ENCODE data around the gene RAMACL.

DNA sequence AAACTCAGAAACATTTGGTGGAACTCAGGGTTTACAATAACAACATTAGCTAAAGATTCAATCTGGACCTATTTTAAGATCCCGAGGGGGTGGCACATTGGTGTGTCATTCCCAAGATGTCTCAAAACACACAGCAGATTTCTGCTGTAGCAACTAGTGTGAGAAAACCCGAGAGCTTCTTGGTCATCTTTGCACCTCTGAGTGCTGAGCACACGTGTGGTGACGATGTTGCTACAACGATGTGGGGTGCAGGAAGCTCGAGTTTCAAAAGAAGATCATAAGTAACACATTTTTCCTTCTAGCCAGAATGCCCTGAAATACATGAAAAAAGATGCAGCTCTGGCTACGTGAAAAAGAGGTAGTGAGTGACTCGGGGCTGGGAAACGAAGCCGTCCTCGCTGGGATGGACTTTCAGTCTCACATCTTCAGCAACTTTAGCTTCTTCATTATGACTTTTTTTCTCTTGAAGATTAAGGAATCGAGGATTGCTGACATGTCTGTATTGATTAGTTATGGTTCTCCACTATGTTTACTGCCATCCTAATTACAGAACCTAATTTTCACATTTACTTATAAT is 1.5 kb downstream of the RAMACL start:
- TF ChIP-seq, protein P1, sequence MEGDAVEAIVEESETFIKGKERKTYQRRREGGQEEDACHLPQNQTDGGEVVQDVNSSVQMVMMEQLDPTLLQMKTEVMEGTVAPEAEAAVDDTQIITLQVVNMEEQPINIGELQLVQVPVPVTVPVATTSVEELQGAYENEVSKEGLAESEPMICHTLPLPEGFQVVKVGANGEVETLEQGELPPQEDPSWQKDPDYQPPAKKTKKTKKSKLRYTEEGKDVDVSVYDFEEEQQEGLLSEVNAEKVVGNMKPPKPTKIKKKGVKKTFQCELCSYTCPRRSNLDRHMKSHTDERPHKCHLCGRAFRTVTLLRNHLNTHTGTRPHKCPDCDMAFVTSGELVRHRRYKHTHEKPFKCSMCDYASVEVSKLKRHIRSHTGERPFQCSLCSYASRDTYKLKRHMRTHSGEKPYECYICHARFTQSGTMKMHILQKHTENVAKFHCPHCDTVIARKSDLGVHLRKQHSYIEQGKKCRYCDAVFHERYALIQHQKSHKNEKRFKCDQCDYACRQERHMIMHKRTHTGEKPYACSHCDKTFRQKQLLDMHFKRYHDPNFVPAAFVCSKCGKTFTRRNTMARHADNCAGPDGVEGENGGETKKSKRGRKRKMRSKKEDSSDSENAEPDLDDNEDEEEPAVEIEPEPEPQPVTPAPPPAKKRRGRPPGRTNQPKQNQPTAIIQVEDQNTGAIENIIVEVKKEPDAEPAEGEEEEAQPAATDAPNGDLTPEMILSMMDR (IDR thresholded peaks at IDR 0.05): no peak
- TF ChIP-seq EZH2 (IDR thresholded peaks at IDR 0.05; ENCODE audit: borderline replicate concordance, insufficient read depth, low read depth, low read length, poor library complexity, severe bottlenecking): no peak
